Left colon (tissue), 2 donors: Measurements from ENCODE around the gene CHD1L. TPM values are rescaled to one million over a fixed set of nuclear protein-coding genes. Genes with fewer than 3 reads are reported as not detected.
A peak's percentile ranks its signal among the peaks of the same experiment; 100 is the strongest.
"Not testable (repeated sequence)": the region's sequence is repeated elsewhere in the genome, so short reads cannot be mapped to it uniquely, and the experiment has no call there.

Experiments
- ATAC-seq: fragments of 200-7000 bp; cut with Tn5 transposase; one replicate; pipeline ENCODE4 v1.9.1; 2020; ENCODE audit warnings: mild to moderate bottlenecking, moderate library complexity
- DNase-seq, 2 donors: peaks; one replicate each; pipeline ENCODE4 v3.0.0-alpha.2; 2020
- intact Hi-C, 2 donors: fragments of 100-400 bp; cut with DNase I in 1 of 2; cut with micrococcal nuclease in 1 of 2; formaldehyde crosslinking; loops; one replicate each; pipeline versions ENCODE4 v1.11.2 to v1.14.0; 2022; cut with DNase I, micrococcal nuclease
- total RNA-seq, 2 donors: library from RNA; stranded (reverse); fragmentation: NEBNext Ultra II Directional; extraction: Animal tissue kit (Norgen Biotek cat#: 25700); gene quantifications; one replicate each; pipeline ENCODE4 v1.2.1, GENCODE V29; 2021
- donor health status: DM: no; HTN: no; CAD: no.
- donor health status: DM: yes; HTN: yes; CAD: no.

The CHD1L gene
- total RNA-seq, 2 donors from 2014 or later = 34.9 to 37.4 TPM

GRCh38 chr1:147246910-147247655, 4.6 kb downstream of the CHD1L start:
- intact Hi-C loops = no loop called here
- ATAC-seq (no peak), DNase-seq (no peak)

GRCh38 chr1:147247656-147248238, 5.3 kb downstream of the CHD1L start:
- intact Hi-C loops = no loop called here
- DNase-seq = no peak
- ATAC-seq = no peak

GRCh38 chr1:147252540-147252939, 10.1 kb downstream of the CHD1L start:
- DNase-seq = no peak
- ATAC-seq = peak; percentile 46
- intact Hi-C loops = no loop called here

GRCh38 chr1:147260956-147261355, 18.5 kb downstream of the CHD1L start:
- intact Hi-C loops = no loop called here
- no peak for ATAC-seq
- DNase-seq = no peak

- intact Hi-C loops = no loop called here
- ATAC-seq = no peak
These were observed 21.8 kb downstream of the CHD1L start for GRCh38 chr1:147264158-147264768.

GRCh38 chr1:147266381-147266780, 23.9 kb downstream of the CHD1L start:
- intact Hi-C loops = no loop called here
- ATAC-seq (no peak), DNase-seq (no peak)

More at GRCh38 chr1:147264158-147264768, 21.8 kb downstream of the CHD1L start:
- DNase-seq = no peak

GRCh38 chr1:147267711-147268110, 25.2 kb downstream of the CHD1L start:
- intact Hi-C loops = no loop called here
- ATAC-seq = no peak
- no peak for DNase-seq

- no peak for DNase-seq
- no peak for ATAC-seq
- intact Hi-C loops = no loop called here
These were observed 28.2 kb downstream of the CHD1L start for GRCh38 chr1:147270721-147271120.

- no peak for ATAC-seq
- DNase-seq = no peak
- intact Hi-C loops = no loop called here
These were observed 29.6 kb downstream of the CHD1L start for GRCh38 chr1:147272042-147272441.

GRCh38 chr1:147273409-147274336, 31.2 kb downstream of the CHD1L start:
- peak in 1 of 2 donors; percentile 8 for DNase-seq
- peak; percentile 60 for ATAC-seq
- intact Hi-C loops = no loop called here

- intact Hi-C loops = no loop called here
- no peak for ATAC-seq
- no peak for DNase-seq
These were observed 39.5 kb downstream of the CHD1L start for GRCh38 chr1:147281950-147282349.

- no peak for ATAC-seq
- intact Hi-C loops = no loop called here
- no peak for DNase-seq
These were observed 40.5 kb downstream of the CHD1L start for GRCh38 chr1:147283011-147283410.

GRCh38 chr1:147287133-147287865, 44.8 kb downstream of the CHD1L start:
- DNase-seq (no peak), ATAC-seq (no peak)
- intact Hi-C loops = no loop called here

GRCh38 chr1:147292012-147292411, 49.5 kb downstream of the CHD1L start:
- intact Hi-C loops = no loop called here
- no peak for ATAC-seq
- DNase-seq = no peak

- intact Hi-C loops = no loop called here
- ATAC-seq (no peak), DNase-seq (no peak)
These were observed 50.3 kb downstream of the CHD1L start for GRCh38 chr1:147292631-147293251.

GRCh38 chr1:147297438-147297837, 55.0 kb downstream of the CHD1L start:
- intact Hi-C loops = no loop called here
- no peak for DNase-seq

GRCh38 chr1:147305803-147306202, 63.3 kb downstream of the CHD1L start:
- ATAC-seq, DNase-seq, intact Hi-C loops: not testable (repeated sequence)

More at GRCh38 chr1:147297438-147297837, 55.0 kb downstream of the CHD1L start:
- ATAC-seq = no peak

- no peak for DNase-seq
- intact Hi-C loops = no loop called here
These were observed 74.5 kb downstream of the CHD1L start for GRCh38 chr1:147316968-147317367.

More at GRCh38 chr1:147316968-147317367, 74.5 kb downstream of the CHD1L start:
- no peak for ATAC-seq
